Measurements from ENCODE around the gene HSPBAP1. TPM values are rescaled to one million over a fixed set of nuclear protein-coding genes. Genes with fewer than 3 reads are reported as not detected.

Gene HSPBAP1
- total and polyA plus RNA-seq, 9 of the 15 experiments (the other 6 are each of a cell fraction or from before 2014, with no cell fraction given): 2.1 to 4.5 (median 3.4) TPM

DNA sequence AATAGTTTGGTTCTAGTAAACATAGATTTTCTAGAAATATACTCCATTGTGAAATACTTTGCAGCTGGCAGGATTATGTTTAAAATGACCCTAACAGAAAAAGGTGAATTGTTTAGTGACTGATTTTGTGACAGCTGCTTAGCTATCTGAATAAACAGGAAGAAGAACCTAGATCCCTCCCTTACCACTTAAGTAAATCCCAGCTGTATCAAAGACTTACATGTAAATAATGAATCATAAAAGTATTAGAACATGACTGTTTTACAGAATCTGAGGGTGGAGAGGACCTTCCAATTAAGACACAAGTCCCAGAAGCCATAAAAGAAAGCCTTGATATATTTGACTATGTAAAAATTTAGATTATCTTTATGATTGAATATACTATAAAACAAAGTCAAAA is 17.1 kb upstream of the HSPBAP1 start:
- H3K9me3 ChIP-seq (replicated peaks; ENCODE audit: control insufficient read depth, insufficient read depth, low read depth, low read length): no peaks in the 10 kb centered on the region
- no peak overlapping the region for H3K4me3 ChIP-seq
- H4K20me1 ChIP-seq (replicated peaks; ENCODE audit: control insufficient read depth, insufficient read depth, low read length): no peaks in the 10 kb centered on the region
- CTCF ChIA-PET (ENCODE audit: low intra/inter-chr PET ratio): no interaction called here
- no peak for ATAC-seq
- POLR2A ChIA-PET: interaction anchor here (0.6 kb wide), 1 partner anchor 1280 kb away, joined by 3 read pairs; no protein-coding TSS in a partner anchor
- no peaks in the 10 kb centered on the region for H3K36me3 ChIP-seq (ENCODE audit: control insufficient read depth, insufficient read depth, low read length)
- H3K4me1 ChIP-seq (replicated peaks in 1 of 2; ENCODE audit: control insufficient read depth in 2 of 2, insufficient read depth in 2 of 2, low read length in 2 of 2): no peaks in the 10 kb centered on the region
- no TSS peak for BruUV-seq (replicated peaks)
- no peaks in the 10 kb centered on the region for H3K27me3 ChIP-seq (ENCODE audit: control insufficient read depth in 2 of 2, insufficient read depth in 2 of 2, low read length in 2 of 2)
- intact Hi-C loops (cut with micrococcal nuclease): no loop called here
- in situ Hi-C loops (cut with MboI): no loop called here
- no peak overlapping the region for H3K9ac ChIP-seq (ENCODE audit: insufficient read depth in 1 of 2, low read depth in 2 of 2, low read length in 2 of 2)
- no peak for DNase-seq (ENCODE audit: extremely low read depth in 1 of 4, low spot score in 3 of 4)
- H3K79me2 ChIP-seq (ENCODE audit: control insufficient read depth, insufficient read depth, low read length): no peaks in the 10 kb centered on the region
- no peak for TF ChIP-seq POLR2AphosphoS2 (IDR thresholded peaks at IDR 0.05; ENCODE audit: low read length)
- TF ChIP-seq RFX5 (IDR thresholded peaks at IDR 0.05; ENCODE audit: low read depth, low read length): no peak
- TF ChIP-seq PTRF (tag; IDR thresholded peaks at IDR 0.05): no peak
- TF ChIP-seq, protein P1, sequence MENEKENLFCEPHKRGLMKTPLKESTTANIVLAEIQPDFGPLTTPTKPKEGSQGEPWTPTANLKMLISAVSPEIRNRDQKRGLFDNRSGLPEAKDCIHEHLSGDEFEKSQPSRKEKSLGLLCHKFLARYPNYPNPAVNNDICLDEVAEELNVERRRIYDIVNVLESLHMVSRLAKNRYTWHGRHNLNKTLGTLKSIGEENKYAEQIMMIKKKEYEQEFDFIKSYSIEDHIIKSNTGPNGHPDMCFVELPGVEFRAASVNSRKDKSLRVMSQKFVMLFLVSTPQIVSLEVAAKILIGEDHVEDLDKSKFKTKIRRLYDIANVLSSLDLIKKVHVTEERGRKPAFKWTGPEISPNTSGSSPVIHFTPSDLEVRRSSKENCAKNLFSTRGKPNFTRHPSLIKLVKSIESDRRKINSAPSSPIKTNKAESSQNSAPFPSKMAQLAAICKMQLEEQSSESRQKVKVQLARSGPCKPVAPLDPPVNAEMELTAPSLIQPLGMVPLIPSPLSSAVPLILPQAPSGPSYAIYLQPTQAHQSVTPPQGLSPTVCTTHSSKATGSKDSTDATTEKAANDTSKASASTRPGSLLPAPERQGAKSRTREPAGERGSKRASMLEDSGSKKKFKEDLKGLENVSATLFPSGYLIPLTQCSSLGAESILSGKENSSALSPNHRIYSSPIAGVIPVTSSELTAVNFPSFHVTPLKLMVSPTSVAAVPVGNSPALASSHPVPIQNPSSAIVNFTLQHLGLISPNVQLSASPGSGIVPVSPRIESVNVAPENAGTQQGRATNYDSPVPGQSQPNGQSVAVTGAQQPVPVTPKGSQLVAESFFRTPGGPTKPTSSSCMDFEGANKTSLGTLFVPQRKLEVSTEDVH (IDR thresholded peaks at IDR 0.05; ENCODE audit: low read depth, partially characterized antibody): no peak
- H3K27ac ChIP-seq (ENCODE audit: extremely low read depth, low read depth, low read length): no peak overlapping the region
- FAIRE-seq: no peak
- no peak overlapping the region for H2AFZ ChIP-seq (ENCODE audit: low read depth, low read length)
- no peaks in the 10 kb centered on the region for H3K9me1 ChIP-seq (ENCODE audit: control insufficient read depth, insufficient read depth, low read length)
- no peak overlapping the region for H3K4me2 ChIP-seq (ENCODE audit: insufficient read depth, low read length)
